Measurements from ENCODE around the gene KLHDC3. TPM values are rescaled to one million over a fixed set of nuclear protein-coding genes. Genes with fewer than 3 reads are reported as not detected.
A peak's percentile ranks its signal among the peaks of the same experiment; 100 is the strongest.

The KLHDC3 gene
- total and polyA plus RNA-seq, 2 experiments from 2014 or later = 88.2 to 184 TPM

- TF ChIP-seq ZNF462 (CRISPR knock-in tag; IDR thresholded peaks at IDR 0.05) = no peak
- no peak for TF ChIP-seq NANOG (IDR thresholded peaks at IDR 0.05; ENCODE audit: borderline replicate concordance)
Measured at GRCh38 chr6:43007126-43007525, 6.9 kb upstream of the KLHDC3 start (continued).

GRCh38 chr6:43009124-43009523, 4.9 kb upstream of the KLHDC3 start:
- Mint-ChIP-seq H3K4me3 (no peak overlapping the region), H3K27ac (no peak overlapping the region), H3K27me3 (ENCODE audit: insufficient read depth, low read depth, poor library complexity) (peaks cover 20% of the 10 kb centered on the region), H3K9me3 (no peaks in the 10 kb centered on the region), H3K36me3 (ENCODE audit: low read depth) (peaks cover 70% of the 10 kb centered on the region), H3K4me1 (peaks cover 19% of the 10 kb centered on the region)
- TF ChIP-seq CTCF (conservative IDR thresholded peaks at IDR 0.05; ENCODE audit: low read depth in 2 of 2) (peak; percentile 48 to 64), ZNF331 (CRISPR knock-in tag; IDR thresholded peaks at IDR 0.05; ENCODE audit: low read depth) (no peak), EZH2phosphoT487 (IDR thresholded peaks at IDR 0.05; ENCODE audit: unreplicated experiment) (no peak)
- H3K27me3 ChIP-seq (ENCODE audit: insufficient read depth) = no peaks in the 10 kb centered on the region
- H3F3A ChIP-seq (replicated peaks; ENCODE audit: low read depth) = 0 out of 2 replicates have a peak, but pooled peaks cover 21% of the 10 kb centered on the region
- H2AFZ ChIP-seq = no peak overlapping the region
- H3K4me2 ChIP-seq = no peak overlapping the region
- H4K20me1 ChIP-seq (replicated peaks; ENCODE audit: insufficient read depth) = peaks cover 19% of the 10 kb centered on the region
- ATAC-seq = no peak
- no peak overlapping the region for H3K4me3 ChIP-seq
- H3K9me2 ChIP-seq (ENCODE audit: insufficient read depth) = no peaks in the 10 kb centered on the region
- H3K36me3 ChIP-seq (ENCODE audit: insufficient read depth) = peaks cover 13% of the 10 kb centered on the region; the same call in 1 of the 2 replicates
- peaks cover 18% of the 10 kb centered on the region for H3K79me2 ChIP-seq (replicated peaks; ENCODE audit: insufficient read depth)
- DNase-seq (ENCODE audit: low spot score) = peak; percentile 50
- H3K4me1 ChIP-seq (ENCODE audit: insufficient read depth) = peaks cover 7% of the 10 kb centered on the region; the same call in 1 of the 2 replicates
- H3K27ac ChIP-seq (ENCODE audit: low read depth) = no peak overlapping the region
